ENCODE data around the gene RIPOR1.

The RIPOR1 gene

GRCh38 chr16:67579686-67580085, 51.1 kb downstream of the RIPOR1 start:
- no peak overlapping the region for H3K27ac ChIP-seq (ENCODE audit: low read depth, low read length)
- peaks cover 92% of the 10 kb centered on the region for H3K79me2 ChIP-seq (ENCODE audit: insufficient read depth, low read length)
- no peak overlapping the region for H3K9ac ChIP-seq (ENCODE audit: low read length)
- TF ChIP-seq CTCF (IDR thresholded peaks at IDR 0.05; ENCODE audit: insufficient read depth, low read length, poor library complexity, severe bottlenecking) (no peak), EZH2phosphoT487 (conservative IDR thresholded peaks at IDR 0.05; ENCODE audit: low read length) (no peak)
- H3F3A ChIP-seq (ENCODE audit: insufficient read depth) = peaks cover 18% of the 10 kb centered on the region; the same call in 1 of the 2 replicates
- H3K27me3 ChIP-seq (ENCODE audit: low read length) = no peaks in the 10 kb centered on the region
- peaks cover 14% of the 10 kb centered on the region; the same call in 1 of the 2 replicates for H3K36me3 ChIP-seq (ENCODE audit: low read length)
- H3K9me3 ChIP-seq (ENCODE audit: insufficient read depth, low read length) = no peaks in the 10 kb centered on the region
- H3K9me2 ChIP-seq (replicated peaks; ENCODE audit: insufficient read depth, low read length) = no peaks in the 10 kb centered on the region
- H3K4me2 ChIP-seq (ENCODE audit: low read depth, low read length, poor library complexity, severe bottlenecking) = no peak overlapping the region
- H2AFZ ChIP-seq (ENCODE audit: low read depth, low read length, severe bottlenecking) = no peak overlapping the region
- H4K20me1 ChIP-seq (ENCODE audit: low read depth, low read length) = no peaks in the 10 kb centered on the region; the same call in 1 of the 2 replicates
- no peak overlapping the region for H3K4me3 ChIP-seq (ENCODE audit: insufficient read depth, low read length, poor library complexity, severe bottlenecking)

GRCh38 chr16:67580202-67580601, 51.6 kb downstream of the RIPOR1 start:
- no peak overlapping the region for H3K27ac ChIP-seq (ENCODE audit: low read depth, low read length)
- no peaks in the 10 kb centered on the region for H3K27me3 ChIP-seq (ENCODE audit: low read length)
- no peaks in the 10 kb centered on the region; the same call in 1 of the 2 replicates for H4K20me1 ChIP-seq (ENCODE audit: low read depth, low read length)
- no peak overlapping the region for H3K4me3 ChIP-seq (ENCODE audit: insufficient read depth, low read length, poor library complexity, severe bottlenecking)
- no peaks in the 10 kb centered on the region for H3K9me2 ChIP-seq (replicated peaks; ENCODE audit: insufficient read depth, low read length)
- H3F3A ChIP-seq (ENCODE audit: insufficient read depth) = peaks cover 18% of the 10 kb centered on the region; the same call in 1 of the 2 replicates
- TF ChIP-seq CTCF (IDR thresholded peaks at IDR 0.05; ENCODE audit: insufficient read depth, low read length, poor library complexity, severe bottlenecking) (no peak), EZH2phosphoT487 (conservative IDR thresholded peaks at IDR 0.05; ENCODE audit: low read length) (no peak)
- no peaks in the 10 kb centered on the region for H3K9me3 ChIP-seq (ENCODE audit: insufficient read depth, low read length)
- no peak overlapping the region for H2AFZ ChIP-seq (ENCODE audit: low read depth, low read length, severe bottlenecking)
- H3K9ac ChIP-seq (ENCODE audit: low read length) = no peak overlapping the region
- no peak overlapping the region for H3K4me2 ChIP-seq (ENCODE audit: low read depth, low read length, poor library complexity, severe bottlenecking)
- peaks cover 9% of the 10 kb centered on the region; the same call in 1 of the 2 replicates for H3K36me3 ChIP-seq (ENCODE audit: low read length)
- peaks cover 92% of the 10 kb centered on the region for H3K79me2 ChIP-seq (ENCODE audit: insufficient read depth, low read length)

- Histone ChIP-seq H3K4me2 (ENCODE audit: low read depth, low read length, poor library complexity, severe bottlenecking) (no peak overlapping the region), H3K9me2 (replicated peaks; ENCODE audit: insufficient read depth, low read length) (no peaks in the 10 kb centered on the region), H3K27ac (ENCODE audit: low read depth, low read length) (no peak overlapping the region), H3K36me3 (ENCODE audit: low read length) (no peaks in the 10 kb centered on the region), H3K9ac (ENCODE audit: low read length) (no peak overlapping the region), H3K27me3 (ENCODE audit: low read length) (no peaks in the 10 kb centered on the region), H4K20me1 (ENCODE audit: low read depth, low read length) (peaks cover 3% of the 10 kb centered on the region; the same call in 1 of the 2 replicates), H3K79me2 (ENCODE audit: insufficient read depth, low read length) (peaks cover 79% of the 10 kb centered on the region), H2AFZ (ENCODE audit: low read depth, low read length, severe bottlenecking) (no peak overlapping the region), H3K4me3 (ENCODE audit: insufficient read depth, low read length, poor library complexity, severe bottlenecking) (no peak overlapping the region), H3K9me3 (ENCODE audit: insufficient read depth, low read length) (no peaks in the 10 kb centered on the region), H3F3A (ENCODE audit: insufficient read depth) (no peaks in the 10 kb centered on the region; the same call in 1 of the 2 replicates)
- no peak for TF ChIP-seq EZH2phosphoT487 (conservative IDR thresholded peaks at IDR 0.05; ENCODE audit: low read length)
- TF ChIP-seq CTCF (IDR thresholded peaks at IDR 0.05; ENCODE audit: insufficient read depth, low read length, poor library complexity, severe bottlenecking) = no peak
Observed at GRCh38 chr16:67593288-67593687, 64.7 kb downstream of the RIPOR1 start.

All from SU-DHL-6 (cell line).